PC-9 (cell line): ENCODE data around the gene CDC14B. TPM values are rescaled to one million over a fixed set of nuclear protein-coding genes. Genes with fewer than 3 reads are reported as not detected.
"Not testable (repeated sequence)": the region's sequence is repeated elsewhere in the genome, so short reads cannot be mapped to it uniquely, and the experiment has no call there.

Experiments
- BruUV-seq: library from RNA; stranded (reverse); fragments of 400-500 nt; replicated peaks from 2 replicates; lab custom pipeline; 2021; lab: Mats Ljungman, UMichigan
- CTCF ChIA-PET: fragments of 300-600 bp; sonication (Branson Sonifier 250); formaldehyde crosslinking; loops from one replicate; lab custom pipeline; 2022; ENCODE audit warnings: antibody characterized with exemption; lab: Charles Lee
- POLR2A ChIA-PET: fragments of 300-600 bp; sonication (Branson Sonifier 250); formaldehyde crosslinking; loops from one replicate; lab custom pipeline; 2022; ENCODE audit warnings: antibody characterized with exemption; ENCODE audit not compliant: unreplicated experiment; lab: Charles Lee
- DNase-seq, 2 experiments: peaks; one replicate each; pipeline versions ENCODE4 v3.0.0 to v3.0.0-alpha.2; 2015 to 2022; ENCODE audit warnings: mixed read lengths in 1 of 2
- H2AFZ ChIP-seq: fragments of 200-600 bp; sonication (generic); 2 replicates; pipeline ENCODE4 v1.8.1; 2017; ENCODE audit warnings: antibody characterized with exemption
- H3F3A ChIP-seq: fragments of 200-600 bp; sonication (generic); 2 replicates; pipeline ENCODE4 v1.8.1; 2017; ENCODE audit warnings: antibody characterized with exemption, mild to moderate bottlenecking, low read depth; ENCODE audit not compliant: insufficient read depth
- H3K27ac ChIP-seq: fragments of 200-600 bp; sonication (generic); 2 replicates; pipeline ENCODE4 v1.6.1; 2016; ENCODE audit warnings: mixed run types
- H3K27me3 ChIP-seq: fragments of 200-600 bp; sonication (generic); 2 replicates; pipeline ENCODE4 v1.6.1; 2016; ENCODE audit warnings: low read depth, mixed run types; ENCODE audit not compliant: insufficient read depth
- H3K36me3 ChIP-seq: fragments of 200-600 bp; sonication (generic); 2 replicates; pipeline ENCODE4 v1.6.1; 2016; ENCODE audit warnings: low read depth, mixed run types
- H3K4me1 ChIP-seq: fragments of 200-600 bp; sonication (generic); replicated peaks from 2 replicates; pipeline ENCODE4 v1.6.1; 2016; ENCODE audit warnings: mixed run types; ENCODE audit not compliant: insufficient read depth
- H3K4me2 ChIP-seq: fragments of 200-600 bp; sonication (generic); 2 replicates; pipeline ENCODE4 v1.6.1; 2017; ENCODE audit warnings: mixed run types
- H3K4me3 ChIP-seq: fragments of 200-600 bp; sonication (generic); 2 replicates; pipeline ENCODE4 v1.6.1; 2016; ENCODE audit warnings: mixed run types
- H3K79me2 ChIP-seq: fragments of 200-600 bp; sonication (generic); 2 replicates; pipeline ENCODE4 v1.6.1; 2017; ENCODE audit warnings: low read depth, mixed run types
- H3K9me2 ChIP-seq: fragments of 200-600 bp; sonication (generic); 2 replicates; pipeline ENCODE4 v1.8.1; 2017; ENCODE audit warnings: mild to moderate bottlenecking; ENCODE audit not compliant: insufficient read depth
- H3K9me3 ChIP-seq: fragments of 200-600 bp; sonication (generic); 2 replicates; pipeline ENCODE4 v1.8.1; 2016; ENCODE audit warnings: low read depth; ENCODE audit not compliant: insufficient read depth
- H4K20me1 ChIP-seq: fragments of 200-600 bp; sonication (generic); 2 replicates; pipeline ENCODE4 v1.8.1; 2017; ENCODE audit not compliant: insufficient read depth
- CTCF ChIP-seq: fragments of 200-600 bp; sonication (generic); conservative IDR thresholded peaks from 2 replicates; pipeline ENCODE4 v1.6.1; 2017; ENCODE audit warnings: mixed run types, antibody characterized with exemption, mild to moderate bottlenecking, moderate library complexity
- EZH2 ChIP-seq: fragments of 200-600 bp; sonication (generic); IDR thresholded peaks from 2 replicates; pipeline ENCODE4 v1.8.0; 2017; ENCODE audit warnings: antibody characterized with exemption, low read depth
- intact Hi-C: fragments of 100-400 bp; cut with micrococcal nuclease; formaldehyde crosslinking; loops from one replicate; pipeline ENCODE4 v1.10.0; 2022; ENCODE audit not compliant: unreplicated experiment
- total RNA-seq: library from RNA; stranded (reverse); gene quantifications from 2 replicates; pipeline ENCODE4 v1.2.3, GENCODE V29; 2021

CDC14B gene
- total RNA-seq, 1 experiment from 2014 or later = 47.2 TPM

DNA sequence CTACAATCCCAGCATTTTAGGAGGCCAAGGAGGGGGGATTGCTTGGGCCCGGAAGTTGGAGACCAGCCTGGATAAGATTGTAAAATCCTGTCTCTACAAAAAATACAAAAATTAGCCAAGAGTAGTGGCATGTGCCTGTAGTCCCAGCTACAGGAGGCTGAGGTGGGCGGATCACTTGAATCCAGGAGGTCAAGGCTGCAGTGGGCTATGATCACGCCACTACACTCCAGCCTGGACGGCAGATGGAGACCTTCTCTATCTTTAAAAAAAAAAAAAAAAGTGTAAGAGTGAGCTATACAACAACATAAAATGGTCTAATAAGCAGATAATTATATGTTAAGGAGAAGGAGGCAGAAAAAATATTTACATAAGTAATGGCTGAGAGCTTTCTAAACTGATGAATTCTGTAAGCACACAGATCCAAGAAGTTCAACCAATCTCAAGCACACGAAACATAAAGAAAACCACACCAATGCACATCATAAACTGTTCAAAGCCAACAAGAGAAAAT is 23.0 kb downstream of the CDC14B start:
- Histone ChIP-seq H3K9me3 (no peaks in the 10 kb centered on the region), H3K9me2 (no peaks in the 10 kb centered on the region), H4K20me1 (no peaks in the 10 kb centered on the region), H3K27me3 (no peaks in the 10 kb centered on the region), H3K4me1 (no peaks in the 10 kb centered on the region), H2AFZ (no peak overlapping the region), H3K27ac (no peak overlapping the region), H3K4me3 (no peak overlapping the region), H3K36me3 (no peaks in the 10 kb centered on the region), H3F3A (0 out of 2 replicates have a peak, but pooled peaks cover 3% of the 10 kb centered on the region), H3K79me2 (peaks cover 35% of the 10 kb centered on the region), H3K4me2 (no peak overlapping the region)
- no TSS peak for BruUV-seq
- no peak for TF ChIP-seq EZH2
- no peak for TF ChIP-seq CTCF
- POLR2A ChIA-PET = no interaction called here
- DNase-seq = no peak
- intact Hi-C loops = no loop called here
- CTCF ChIA-PET = no interaction called here

DNA sequence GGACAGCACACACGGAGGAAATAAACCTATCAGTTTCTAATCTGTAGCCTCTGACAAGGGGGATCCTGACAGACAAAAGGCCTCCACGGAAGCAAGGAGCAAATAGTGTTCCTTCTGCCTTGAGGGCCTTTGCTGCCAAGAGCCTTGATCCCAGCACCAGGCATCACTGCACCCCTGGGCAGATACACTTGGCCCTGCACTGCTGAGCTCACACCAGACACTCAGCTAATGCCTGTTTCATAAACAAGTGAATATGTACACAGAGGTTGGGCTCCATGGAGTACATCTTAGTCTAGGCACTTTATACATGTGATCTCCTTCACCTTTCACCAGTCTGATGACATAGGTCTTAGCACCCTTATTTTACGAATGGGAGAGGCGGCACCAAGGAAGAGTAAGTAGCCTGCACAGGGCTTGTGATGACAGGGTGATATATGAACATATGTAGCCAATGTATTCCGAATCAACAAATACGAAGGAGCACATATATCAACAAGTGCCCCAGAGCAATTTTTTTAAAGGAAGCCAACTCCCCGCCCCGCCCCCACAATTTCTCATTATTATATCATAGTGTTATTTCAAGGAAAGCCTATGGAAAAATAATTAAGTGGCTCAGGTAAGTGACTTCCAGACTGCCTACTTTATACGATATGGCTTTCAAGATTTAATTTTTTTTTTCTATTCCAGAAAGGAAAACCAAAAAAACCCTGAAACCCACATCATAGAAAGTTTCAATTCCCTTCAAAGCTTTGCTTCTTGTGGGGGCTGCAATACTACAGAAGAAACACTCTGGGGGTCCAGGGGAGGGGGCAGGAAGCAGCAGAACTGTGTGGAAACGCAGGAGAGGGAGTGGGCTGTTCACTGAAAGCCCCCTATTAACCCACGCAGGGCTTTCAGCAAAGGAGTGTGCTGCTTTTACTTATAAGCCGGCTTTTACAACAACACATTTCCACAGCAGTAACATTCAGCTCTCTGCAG is 32.0 kb downstream of the CDC14B start:
- CTCF ChIA-PET = no interaction called here
- Histone ChIP-seq H3K4me3 (no peak overlapping the region), H3K9me2 (no peaks in the 10 kb centered on the region), H3K4me1 (no peaks in the 10 kb centered on the region), H4K20me1 (no peaks in the 10 kb centered on the region; the same call in 1 of the 2 replicates), H3K9me3 (no peaks in the 10 kb centered on the region), H3K27me3 (no peaks in the 10 kb centered on the region), H3F3A (no peaks in the 10 kb centered on the region), H3K27ac (no peak overlapping the region), H3K79me2 (peaks cover 19% of the 10 kb centered on the region; the same call in 1 of the 2 replicates), H2AFZ (no peak overlapping the region), H3K4me2 (no peak overlapping the region), H3K36me3 (no peaks in the 10 kb centered on the region)
- no TSS peak for BruUV-seq
- POLR2A ChIA-PET = no interaction called here
- intact Hi-C loops = no loop called here
- DNase-seq = no peak
- TF ChIP-seq CTCF (no peak), EZH2 (no peak)

- BruUV-seq = no TSS peak
- no peaks in the 10 kb centered on the region for H3K9me3 ChIP-seq
- TF ChIP-seq EZH2 (no peak), CTCF (no peak)
- H3K4me1 ChIP-seq = no peaks in the 10 kb centered on the region
- no peak overlapping the region for H2AFZ ChIP-seq
- H3K9me2 ChIP-seq = no peaks in the 10 kb centered on the region
- DNase-seq = no peak
- no peak overlapping the region for H3K4me3 ChIP-seq
- ChIA-PET CTCF (no interaction called here), POLR2A (no interaction called here)
- intact Hi-C loops = no loop called here
- H3K79me2 ChIP-seq = peaks cover 20% of the 10 kb centered on the region
- no peak overlapping the region for H3K4me2 ChIP-seq
- H3K36me3 ChIP-seq = no peaks in the 10 kb centered on the region
- no peaks in the 10 kb centered on the region for H3F3A ChIP-seq
- H3K27me3 ChIP-seq = no peaks in the 10 kb centered on the region
- no peaks in the 10 kb centered on the region; the same call in 1 of the 2 replicates for H4K20me1 ChIP-seq
- no peak overlapping the region for H3K27ac ChIP-seq
These were observed 34.2 kb downstream of the CDC14B start for GRCh38 chr9:96585426-96585825.

GRCh38 chr9:96582199-96582598 is 37.4 kb downstream of the CDC14B start:
- H3K27me3 ChIP-seq, H3K4me3 ChIP-seq, BruUV-seq, H3K9me2 ChIP-seq, H3K36me3 ChIP-seq, H2AFZ ChIP-seq, H3K9me3 ChIP-seq, H3F3A ChIP-seq, H3K4me2 ChIP-seq, intact Hi-C loops, H4K20me1 ChIP-seq, H3K4me1 ChIP-seq, CTCF ChIA-PET, DNase-seq, H3K27ac ChIP-seq: not testable (repeated sequence)
- peaks cover 20% of the 10 kb centered on the region for H3K79me2 ChIP-seq
- POLR2A ChIA-PET = interaction anchor here (0.7 kb wide), 1 partner anchor 34 kb away, joined by 3 read pairs; no protein-coding TSS in a partner anchor
